IMR-90 (cell line): ENCODE data around the gene SFXN3. TPM values are rescaled to one million over a fixed set of nuclear protein-coding genes. Genes with fewer than 3 reads are reported as not detected.
A peak's percentile ranks its signal among the peaks of the same experiment; 100 is the strongest.

Source experiments
- ATAC-seq: fragments of 200-7000 bp; cut with Tn5 transposase; 2 replicates; pipeline ENCODE4 v1.9.1; 2020; ENCODE audit warnings: low read depth, mild to moderate bottlenecking, moderate library complexity
- BruUV-seq: library from RNA; stranded (reverse); fragments of 400-500 nt; replicated peaks from 2 replicates; lab custom pipeline; 2021; lab: Mats Ljungman, UMichigan
- CTCF ChIA-PET: fragments of 300-600 bp; formaldehyde crosslinking; extraction: SDS; loops from one replicate; lab custom pipeline; 2021; ENCODE audit warnings: antibody characterized with exemption; lab: Yijun Ruan, JAX
- POLR2A ChIA-PET: fragments of 300-600 bp; sonication (Branson Sonifier 250); formaldehyde crosslinking; loops from one replicate; lab custom pipeline; 2022; ENCODE audit warnings: antibody characterized with exemption; ENCODE audit not compliant: unreplicated experiment; lab: Charles Lee
- DNase-seq: peaks from one replicate; pipeline ENCODE4 v3.0.0; 2013
- H2AFZ ChIP-seq: replicated peaks from 2 replicates; pipeline ENCODE3; 2013; ENCODE audit warnings: low read length, mild to moderate bottlenecking; ENCODE audit not compliant: poor library complexity
- H2AK5ac ChIP-seq: 2 replicates; pipeline ENCODE4 v1.6.1; 2013; ENCODE audit warnings: low read depth, low read length, inconsistent platforms
- H2AK9ac ChIP-seq: replicated peaks from 2 replicates; pipeline ENCODE3; 2013; ENCODE audit warnings: mild to moderate bottlenecking, low read depth, low read length, moderate library complexity; ENCODE audit not compliant: poor library complexity
- H2BK120ac ChIP-seq: 2 replicates; pipeline ENCODE4 v1.6.1; 2013; ENCODE audit warnings: low read depth, low read length, inconsistent platforms
- H2BK15ac ChIP-seq: 3 replicates; pipeline ENCODE4 v1.6.1; 2013; ENCODE audit warnings: low read depth, low read length, inconsistent platforms
- H2BK20ac ChIP-seq: 2 replicates; pipeline ENCODE4 v1.6.1; 2013; ENCODE audit warnings: low read depth, mild to moderate bottlenecking, inconsistent platforms, low read length, moderate library complexity
- H2BK5ac ChIP-seq: 2 replicates; pipeline ENCODE4 v1.6.1; 2013; ENCODE audit warnings: mild to moderate bottlenecking, low read depth, low read length, inconsistent platforms; ENCODE audit not compliant: poor library complexity, severe bottlenecking
- H3K14ac ChIP-seq: replicated peaks from 2 replicates; pipeline ENCODE4 v1.6.1; 2013; ENCODE audit warnings: low read depth, low read length, inconsistent platforms
- H3K18ac ChIP-seq: 2 replicates; pipeline ENCODE4 v1.6.1; 2013; ENCODE audit warnings: low read depth, low read length, control low read depth
- H3K23ac ChIP-seq: 2 replicates; pipeline ENCODE4 v1.6.1; 2013; ENCODE audit warnings: low read depth, low read length, inconsistent platforms
- H3K27ac ChIP-seq: 2 replicates; pipeline ENCODE4 v1.5.1; 2013; ENCODE audit warnings: mild to moderate bottlenecking, control low read depth, low read length; ENCODE audit not compliant: insufficient read depth
- H3K27me3 ChIP-seq: 2 replicates; pipeline ENCODE4 v1.6.1; 2013; ENCODE audit warnings: low read length; ENCODE audit not compliant: control insufficient read depth, insufficient read depth
- H3K36me3 ChIP-seq: 2 replicates; pipeline ENCODE4 v1.6.1; 2013; ENCODE audit warnings: low read length, mixed read lengths; ENCODE audit not compliant: control insufficient read depth, insufficient read depth
- H3K4ac ChIP-seq: 2 replicates; pipeline ENCODE4 v1.6.1; 2013; ENCODE audit warnings: low read depth, low read length, inconsistent platforms
- H3K4me1 ChIP-seq: 2 replicates; pipeline ENCODE4 v1.6.1; 2013; ENCODE audit warnings: low read length, mixed read lengths; ENCODE audit not compliant: control insufficient read depth, insufficient read depth
- H3K4me2 ChIP-seq: 2 replicates; pipeline ENCODE4 v1.6.1; 2013; ENCODE audit warnings: low read depth, mild to moderate bottlenecking, control low read depth, low read length, moderate library complexity
- H3K4me3 ChIP-seq: 2 replicates; pipeline ENCODE4 v1.5.1; 2013; ENCODE audit warnings: low read depth, mild to moderate bottlenecking, control low read depth, low read length, moderate library complexity; ENCODE audit not compliant: insufficient read depth
- H3K56ac ChIP-seq: 2 replicates; pipeline ENCODE4 v1.6.1; 2013; ENCODE audit warnings: low read length, inconsistent platforms; ENCODE audit not compliant: insufficient read depth; ENCODE audit errors: extremely low read depth
- H3K79me1 ChIP-seq, 2 experiments: 2 replicates each; pipeline ENCODE4 v1.6.1; 2013; ENCODE audit warnings: low read length in 2 of 2, inconsistent platforms in 1 of 2, low read depth in 1 of 2
- H3K9ac ChIP-seq: 2 replicates; pipeline ENCODE4 v1.6.1; 2013; ENCODE audit warnings: low read depth, low read length, control low read depth
- H3K9me1 ChIP-seq: 2 replicates; pipeline ENCODE4 v1.6.1; 2013; ENCODE audit warnings: low read length, inconsistent platforms; ENCODE audit not compliant: insufficient read depth
- H3K9me3 ChIP-seq: 2 replicates; pipeline ENCODE4 v1.6.1; 2013; ENCODE audit warnings: low read length; ENCODE audit not compliant: control insufficient read depth, insufficient read depth
- H4K20me1 ChIP-seq: 2 replicates; pipeline ENCODE4 v1.6.1; 2013; ENCODE audit warnings: low read length, inconsistent platforms; ENCODE audit not compliant: insufficient read depth
- H4K5ac ChIP-seq: 2 replicates; pipeline ENCODE4 v1.6.1; 2013; ENCODE audit warnings: mild to moderate bottlenecking, low read depth, low read length, control low read depth
- H4K8ac ChIP-seq, 2 experiments: 2 replicates each; pipeline ENCODE4 v1.6.1; 2013; ENCODE audit warnings: low read depth in 2 of 2, low read length in 2 of 2, control low read depth in 1 of 2, inconsistent platforms in 1 of 2
- H4K91ac ChIP-seq: 2 replicates; pipeline ENCODE4 v1.6.1; 2013; ENCODE audit warnings: low read depth, low read length, inconsistent platforms; ENCODE audit not compliant: insufficient read depth
- CEBPB ChIP-seq: IDR thresholded peaks from 2 replicates; pipeline ENCODE4 v1.6.1; 2012; ENCODE audit warnings: low read depth, low read length, improper control_type of control experiment
- CTCF ChIP-seq: conservative IDR thresholded peaks from 2 replicates; pipeline ENCODE4 v1.5.1; 2012; ENCODE audit warnings: mild to moderate bottlenecking, low read depth, low read length, improper control_type of control experiment
- ELK1 ChIP-seq: fragments of 150-350 bp; IDR thresholded peaks from 2 replicates; pipeline ENCODE4 v1.6.1; 2016; ENCODE audit warnings: low read depth, mild to moderate bottlenecking, low read length, moderate library complexity, borderline replicate concordance
- MAZ ChIP-seq: IDR thresholded peaks from 2 replicates; pipeline ENCODE4 v1.6.1; 2012; ENCODE audit warnings: low read depth, mild to moderate bottlenecking, low read length, improper control_type of control experiment, moderate library complexity, borderline replicate concordance
- MXI1 ChIP-seq: IDR thresholded peaks from 2 replicates; pipeline ENCODE4 v1.6.1; 2012; ENCODE audit warnings: low read depth, mild to moderate bottlenecking, low read length, moderate library complexity, borderline replicate concordance
- NFE2L2 ChIP-seq: fragments of 150-350 bp; IDR thresholded peaks from 2 replicates; pipeline ENCODE4 v1.6.1; 2016; ENCODE audit warnings: low read depth, mild to moderate bottlenecking, low read length
- POLR2A ChIP-seq: IDR thresholded peaks from 2 replicates; pipeline ENCODE4 v1.6.1; 2012; ENCODE audit warnings: mild to moderate bottlenecking, low read depth, low read length
- RAD21 ChIP-seq: IDR thresholded peaks from 2 replicates; pipeline ENCODE4 v1.6.1; 2012; ENCODE audit warnings: low read length, improper control_type of control experiment
- RFX5 ChIP-seq: IDR thresholded peaks from 2 replicates; pipeline ENCODE4 v1.8.0; 2012; ENCODE audit warnings: low read depth, mild to moderate bottlenecking, low read length, moderate library complexity
- WGBS, 2 experiments: methylation state at CpG; one replicate each; pipeline versions ENCODE4 v1.1.5 to v1.1.7; 2013; ENCODE audit warnings: missing lambda C conversion rate in 2 of 2; ENCODE audit not compliant: insufficient read length in 1 of 2; ENCODE audit errors: extremely low coverage in 2 of 2; 5-methylcytosine and 5-hydroxymethylcytosine counted together
- dilution Hi-C: fragments of 300-500 bp; cut with HindIII; formaldehyde crosslinking; loops from one replicate; pipeline ENCODE4 v1.14.3; 2018; ENCODE audit warnings: low sequenced_read_pairs; ENCODE audit not compliant: unreplicated experiment
- in situ Hi-C: fragments of 300-500 bp; cut with MboI; formaldehyde crosslinking; loops from 3 replicates; pipeline ENCODE4 v1.14.3; 2019; ENCODE audit warnings: low sequenced_read_pairs, inconsistent platforms, mixed read lengths
- intact Hi-C: fragments of 100-400 bp; cut with micrococcal nuclease; formaldehyde crosslinking; loops from 2 replicates; pipeline ENCODE4 v1.10.0; 2022
- polyA plus RNA-seq, 3 experiments: library from polyadenylated mRNA; depleted of rRNA; stranded (reverse); fragments of >200 nt; gene quantifications; 2 replicates each; pipeline ENCODE4 v1.2.3, GENCODE V29; 2012; ENCODE audit warnings: low replicate concordance in 1 of 3
- total RNA-seq: library from RNA; depleted of rRNA; stranded (reverse); fragments of >200 nt; gene quantifications from 2 replicates; pipeline ENCODE4 v1.2.3, GENCODE V29; 2012

Gene SFXN3
- total and polyA plus RNA-seq, 2 of the 4 experiments (the other 2 are of a cell fraction) = 64.7 to 77.2 TPM

GRCh38 chr10:101061624-101062231 lies 30.7 kb downstream of the SFXN3 start, which contains the start of gene KAZALD1:
Gene KAZALD1, plus strand, starts transcription at chr10:101061989. Its CDS starts 604 bp downstream, at chr10:101062593.
- Histone ChIP-seq H2BK5ac (peak within 1 kb of the TSS; percentile 99), H3K9me1 (peaks cover 8% of the 10 kb centered on the region), H3K27me3 (no peaks in the 10 kb centered on the region), H3K14ac (peak within 1 kb of the TSS; percentile 100), H3K9me3 (no peaks in the 10 kb centered on the region), H4K8ac (peak within 1 kb of the TSS; percentile 98 to 99), H4K91ac (peak within 1 kb of the TSS; percentile 100), H2AK9ac (peak within 1 kb of the TSS; percentile 100), H3K36me3 (no peaks in the 10 kb centered on the region), H3K4me2 (peak within 1 kb of the TSS; percentile 97), H2BK20ac (peak within 1 kb of the TSS; percentile 99), H3K56ac (peak within 1 kb of the TSS; percentile 100), H2AK5ac (peak within 1 kb of the TSS; percentile 99), H3K79me1 (peaks cover 0 to 42% of the 10 kb centered on the region in 2 experiments; a peak in 3 of 4 replicates), H3K9ac (peak within 1 kb of the TSS; percentile 96), H3K27ac (peak within 1 kb of the TSS; percentile 97), H2BK120ac (peak within 1 kb of the TSS; percentile 100), H3K4ac (peak within 1 kb of the TSS; percentile 100), H2BK15ac (peak within 1 kb of the TSS; percentile 100; the same call in 2 of the 3 replicates), H4K20me1 (no peaks in the 10 kb centered on the region; the same call in none of the 2 replicates), H4K5ac (peak within 1 kb of the TSS; percentile 98), H3K18ac (peak within 1 kb of the TSS; percentile 99), H2AFZ (peak within 1 kb of the TSS; percentile 100), H3K4me3 (peak within 1 kb of the TSS; percentile 81), H3K4me1 (peaks cover 22% of the 10 kb centered on the region), H3K23ac (peak within 1 kb of the TSS; percentile 100)
- intact Hi-C loops = loop anchor here (2.0 kb wide), 1 partner anchor 81 kb away; no protein-coding TSS in a partner anchor
- TSS peak; percentile 57 for BruUV-seq
- dilution Hi-C loops = no loop called here
- TF ChIP-seq ELK1 (no peak), MXI1 (no peak), CEBPB (no peak), RFX5 (no peak), POLR2A (peak; percentile 71; the same call in 1 of the 2 replicates), CTCF (no peak), MAZ (peak; percentile 66; the same call in 1 of the 2 replicates), RAD21 (no peak), NFE2L2 (no peak)
- in situ Hi-C loops = no loop called here
- ChIA-PET CTCF (interaction anchor here (0.6 to 2.1 kb wide), 9 partner anchors 10 to 546 kb away, joined by 3 to 9 read pairs (median 3); no protein-coding TSS in a partner anchor), POLR2A (interaction anchor here (0.6 to 1.3 kb wide), 5 partner anchors 10 to 1202 kb away, joined by 3 to 22 read pairs (median 11); no protein-coding TSS in a partner anchor)
- ATAC-seq (peak; percentile 18), DNase-seq (peak; percentile 71)
- WGBS, 2 experiments = 0% methylated on average over 7 of the region's 31 CpGs; no CpG with 5 or more reads in 1 of the 2 experiments
